ENCODE measurements around the gene CD300LB.
A peak's percentile ranks its signal among the peaks of the same experiment; 100 is the strongest.
"Not testable (repeated sequence)": the region's sequence is repeated elsewhere in the genome, so short reads cannot be mapped to it uniquely, and the experiment has no call there.

CD300LB gene

GRCh38 chr17:74531231-74531761 lies at the start of gene CD300LB:
TSS of gene CD300LB (minus strand) at chr17:74531475. CDS start at chr17:74531350, 125 bp downstream.
- DNase-seq (ENCODE audit: low read depth, low spot score): no peak

GRCh38 chr17:74579900-74580299 lies 48.6 kb upstream of the CD300LB start:
- no peak for DNase-seq (ENCODE audit: low read depth, low spot score)

- DNase-seq (ENCODE audit: low read depth, low spot score): no peak
Measured at GRCh38 chr17:74578979-74579378, 47.7 kb upstream of the CD300LB start.

GRCh38 chr17:74574489-74575142 lies 43.3 kb upstream of the CD300LB start:
- DNase-seq (ENCODE audit: low read depth, low spot score): no peak

- not testable (repeated sequence) for DNase-seq (ENCODE audit: low read depth, low spot score)
Measured at GRCh38 chr17:74573635-74574034, 42.4 kb upstream of the CD300LB start.

- DNase-seq (ENCODE audit: low read depth, low spot score): no peak
Measured at GRCh38 chr17:74573169-74573568, 41.9 kb upstream of the CD300LB start.

GRCh38 chr17:74571621-74572270 lies 40.5 kb upstream of the CD300LB start:
- no peak for DNase-seq (ENCODE audit: low read depth, low spot score)

- peak; percentile 97 for DNase-seq (ENCODE audit: low read depth, low spot score)
Measured at GRCh38 chr17:74569020-74570003, 38.0 kb upstream of the CD300LB start.

GRCh38 chr17:74568106-74568873 lies 37.0 kb upstream of the CD300LB start:
- peak; percentile 38 for DNase-seq (ENCODE audit: low read depth, low spot score)

- no peak for DNase-seq (ENCODE audit: low read depth, low spot score)
Measured at GRCh38 chr17:74567397-74567796, 36.1 kb upstream of the CD300LB start, which contains the start of gene CD300H. TSS of gene CD300H (minus strand) at chr17:74567509.

GRCh38 chr17:74566132-74566753 lies 35.0 kb upstream of the CD300LB start:
- peak; percentile 34 for DNase-seq (ENCODE audit: low read depth, low spot score)

- DNase-seq (ENCODE audit: low read depth, low spot score): no peak
Measured at GRCh38 chr17:74565126-74565525, 33.9 kb upstream of the CD300LB start.

- DNase-seq (ENCODE audit: low read depth, low spot score): no peak
Measured at GRCh38 chr17:74563358-74563757, 32.1 kb upstream of the CD300LB start.

- no peak for DNase-seq (ENCODE audit: low read depth, low spot score)
Measured at GRCh38 chr17:74561586-74561985, 30.3 kb upstream of the CD300LB start.

GRCh38 chr17:74558882-74559519 lies 27.7 kb upstream of the CD300LB start:
- no peak for DNase-seq (ENCODE audit: low read depth, low spot score)

- not testable (repeated sequence) for DNase-seq (ENCODE audit: low read depth, low spot score)
Measured at GRCh38 chr17:74558402-74558801, 27.1 kb upstream of the CD300LB start.

- DNase-seq (ENCODE audit: low read depth, low spot score): no peak
Measured at GRCh38 chr17:74555427-74555940, 24.2 kb upstream of the CD300LB start.

- no peak for DNase-seq (ENCODE audit: low read depth, low spot score)
Measured at GRCh38 chr17:74554909-74555308, 23.6 kb upstream of the CD300LB start.

GRCh38 chr17:74552037-74552436 lies 20.8 kb upstream of the CD300LB start:
- no peak for DNase-seq (ENCODE audit: low read depth, low spot score)

GRCh38 chr17:74550602-74551001 lies 19.3 kb upstream of the CD300LB start:
- no peak for DNase-seq (ENCODE audit: low read depth, low spot score)
